Glutamatergic neuron (in vitro differentiated cells): ENCODE measurements around the gene SIX3. TPM values are rescaled to one million over a fixed set of nuclear protein-coding genes. Genes with fewer than 3 reads are reported as not detected.

ENCODE experiments used
- DNase-seq: peaks from one replicate; pipeline ENCODE4 v3.0.0; 2022
- H3K27ac Mint-ChIP-seq: one replicate; pipeline ENCODE4 v1.8.0; 2020; ENCODE audit warnings: mild to moderate bottlenecking, mixed read lengths, inconsistent platforms; ENCODE audit not compliant: unreplicated experiment
- H3K27me3 Mint-ChIP-seq: one replicate; pipeline ENCODE4 v1.8.0; 2020; ENCODE audit warnings: mild to moderate bottlenecking, moderate library complexity, mixed read lengths, inconsistent platforms; ENCODE audit not compliant: unreplicated experiment
- H3K36me3 Mint-ChIP-seq: one replicate; pipeline ENCODE4 v1.8.0; 2020; ENCODE audit warnings: mild to moderate bottlenecking, mixed read lengths, inconsistent platforms; ENCODE audit not compliant: unreplicated experiment
- H3K4me1 Mint-ChIP-seq: one replicate; pipeline ENCODE4 v1.8.0; 2020; ENCODE audit warnings: mild to moderate bottlenecking, low read depth, mixed read lengths, inconsistent platforms; ENCODE audit not compliant: unreplicated experiment
- H3K4me3 Mint-ChIP-seq: one replicate; pipeline ENCODE4 v1.8.0; 2020; ENCODE audit warnings: mild to moderate bottlenecking, mixed read lengths, inconsistent platforms; ENCODE audit not compliant: unreplicated experiment
- H3K9me3 Mint-ChIP-seq: one replicate; pipeline ENCODE4 v1.8.0; 2020; ENCODE audit warnings: mild to moderate bottlenecking, moderate library complexity, mixed read lengths, inconsistent platforms; ENCODE audit not compliant: unreplicated experiment
- total RNA-seq: library from RNA; stranded (reverse); fragmentation: NEBNext Ultra II Directional; extraction: Animal tissue kit (Norgen Biotek cat#: 25700); gene quantifications from one replicate; pipeline ENCODE4 v1.2.1, GENCODE V29; 2021; ENCODE audit not compliant: unreplicated experiment
- TF ChIP-seq, protein P1 (sequence below): fragments of 200-600 bp; sonication (generic); IDR thresholded peaks from one replicate; pipeline ENCODE4 v1.5.0; 2021; ENCODE audit not compliant: partially characterized antibody, unreplicated experiment

SIX3 gene
- total RNA-seq, 1 donor from 2014 or later: 0.86 TPM

GRCh38 chr2:44918095-44918775 lies 23.3 kb upstream of the SIX3 start:
- Mint-ChIP-seq H3K9me3 (peaks cover 2% of the 10 kb centered on the region), H3K4me1 (no peaks in the 10 kb centered on the region), H3K36me3 (peaks cover 14% of the 10 kb centered on the region), H3K27ac (no peak overlapping the region), H3K4me3 (no peak overlapping the region), H3K27me3 (peaks cover 7% of the 10 kb centered on the region)
- TF ChIP-seq, protein P1, sequence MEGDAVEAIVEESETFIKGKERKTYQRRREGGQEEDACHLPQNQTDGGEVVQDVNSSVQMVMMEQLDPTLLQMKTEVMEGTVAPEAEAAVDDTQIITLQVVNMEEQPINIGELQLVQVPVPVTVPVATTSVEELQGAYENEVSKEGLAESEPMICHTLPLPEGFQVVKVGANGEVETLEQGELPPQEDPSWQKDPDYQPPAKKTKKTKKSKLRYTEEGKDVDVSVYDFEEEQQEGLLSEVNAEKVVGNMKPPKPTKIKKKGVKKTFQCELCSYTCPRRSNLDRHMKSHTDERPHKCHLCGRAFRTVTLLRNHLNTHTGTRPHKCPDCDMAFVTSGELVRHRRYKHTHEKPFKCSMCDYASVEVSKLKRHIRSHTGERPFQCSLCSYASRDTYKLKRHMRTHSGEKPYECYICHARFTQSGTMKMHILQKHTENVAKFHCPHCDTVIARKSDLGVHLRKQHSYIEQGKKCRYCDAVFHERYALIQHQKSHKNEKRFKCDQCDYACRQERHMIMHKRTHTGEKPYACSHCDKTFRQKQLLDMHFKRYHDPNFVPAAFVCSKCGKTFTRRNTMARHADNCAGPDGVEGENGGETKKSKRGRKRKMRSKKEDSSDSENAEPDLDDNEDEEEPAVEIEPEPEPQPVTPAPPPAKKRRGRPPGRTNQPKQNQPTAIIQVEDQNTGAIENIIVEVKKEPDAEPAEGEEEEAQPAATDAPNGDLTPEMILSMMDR: no peak
- DNase-seq: no peak

DNA sequence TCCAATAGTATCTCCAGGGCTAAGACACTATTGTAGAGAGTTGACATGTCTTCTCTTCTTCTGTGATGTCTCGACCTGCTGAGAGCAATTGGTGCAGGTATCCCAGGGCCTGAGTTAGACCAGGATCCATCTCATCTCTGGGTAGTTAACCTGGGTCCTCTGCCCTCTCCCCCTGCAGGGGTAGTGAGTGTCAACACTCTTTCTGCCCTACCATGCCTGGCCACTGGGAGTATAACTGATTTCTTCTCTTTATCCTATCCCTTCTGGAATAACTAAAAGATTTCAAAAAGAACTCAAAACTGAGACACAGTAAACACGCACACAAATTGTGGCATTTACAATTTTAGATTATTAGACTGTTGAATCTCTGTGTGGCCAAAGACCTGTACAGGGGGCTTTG lies 20.8 kb upstream of the SIX3 start:
- TF ChIP-seq, protein P1: peak; percentile 34
- Mint-ChIP-seq H3K27me3 (peaks cover 15% of the 10 kb centered on the region), H3K9me3 (peaks cover 2% of the 10 kb centered on the region), H3K4me1 (no peaks in the 10 kb centered on the region), H3K27ac (no peak overlapping the region), H3K36me3 (peaks cover 14% of the 10 kb centered on the region), H3K4me3 (no peak overlapping the region)
- DNase-seq: no peak

GRCh38 chr2:44922776-44923175 lies 18.7 kb upstream of the SIX3 start:
- no peak for DNase-seq
- peaks cover 8% of the 10 kb centered on the region for H3K36me3 Mint-ChIP-seq
- H3K4me3 Mint-ChIP-seq: no peak overlapping the region
- H3K27ac Mint-ChIP-seq: no peak overlapping the region
- H3K9me3 Mint-ChIP-seq: peaks cover 4% of the 10 kb centered on the region
- peaks cover 3% of the 10 kb centered on the region for H3K4me1 Mint-ChIP-seq
- peaks cover 18% of the 10 kb centered on the region for H3K27me3 Mint-ChIP-seq
- TF ChIP-seq, protein P1: no peak

- Mint-ChIP-seq H3K4me3 (no peak overlapping the region), H3K9me3 (peaks cover 10% of the 10 kb centered on the region), H3K4me1 (peaks cover 4% of the 10 kb centered on the region), H3K36me3 (no peaks in the 10 kb centered on the region), H3K27me3 (peaks cover 34% of the 10 kb centered on the region), H3K27ac (no peak overlapping the region)
- TF ChIP-seq, protein P1: no peak
- no peak for DNase-seq
Measured at GRCh38 chr2:44925561-44926136, 15.9 kb upstream of the SIX3 start.

GRCh38 chr2:44926957-44927356 lies 14.5 kb upstream of the SIX3 start:
- Mint-ChIP-seq H3K27ac (no peak overlapping the region), H3K9me3 (peaks cover 16% of the 10 kb centered on the region), H3K4me1 (peaks cover 4% of the 10 kb centered on the region), H3K27me3 (peaks cover 43% of the 10 kb centered on the region), H3K4me3 (no peak overlapping the region), H3K36me3 (no peaks in the 10 kb centered on the region)
- TF ChIP-seq, protein P1: no peak
- DNase-seq: peak; percentile 39
